Esophagus squamous epithelium (tissue), 5 donors: Measurements from ENCODE around the gene SLC23A3. TPM values are rescaled to one million over a fixed set of nuclear protein-coding genes. Genes with fewer than 3 reads are reported as not detected.
"Not testable (repeated sequence)": the region's sequence is repeated elsewhere in the genome, so short reads cannot be mapped to it uniquely, and the experiment has no call there.

Source experiments
- DNase-seq: peaks from one replicate; lab custom pipeline; 2025; lab: John Stamatoyannopoulos, UW
- H3K27ac ChIP-seq, 4 donors: fragments of 200-600 bp; sonication (generic); one replicate each; pipeline ENCODE4 v1.5.1; 2016 to 2019; ENCODE audit warnings: mild to moderate bottlenecking in 1 of 4
- H3K27me3 ChIP-seq, 4 donors: fragments of 200-600 bp; sonication (generic); 1 replicate in 3 of 4; 2 replicates in 1 of 4; pipeline versions ENCODE4 v1.5.1 to v1.6.0; 2017 to 2021; ENCODE audit warnings: antibody characterized with exemption in 1 of 4
- H3K36me3 ChIP-seq, 3 donors: fragments of 200-600 bp; sonication (generic); one replicate each; pipeline ENCODE4 v1.5.1; 2016 to 2019
- H3K4me1 ChIP-seq, 3 donors: fragments of 200-600 bp; sonication (generic); one replicate each; pipeline ENCODE4 v1.5.1; 2017 to 2019
- H3K4me3 ChIP-seq, 4 donors: fragments of 200-600 bp; sonication (generic); 1 replicate in 3 of 4; 2 replicates in 1 of 4; pipeline ENCODE4 v1.5.1; 2016 to 2019; ENCODE audit warnings: mild to moderate bottlenecking in 2 of 4, moderate library complexity in 1 of 4
- H3K9me3 ChIP-seq, 3 donors: fragments of 200-600 bp; sonication (generic); one replicate each; pipeline ENCODE4 v1.5.1; 2016 to 2019
- CTCF ChIP-seq, 6 experiments: fragments of 450-650 bp in 4 of 6; fragments of 200-600 bp in 2 of 6; sonication (generic) in 2 of 6; IDR thresholded peaks; one replicate each; pipeline ENCODE4 v1.5.1; 2016 to 2019; ENCODE audit warnings: antibody characterized with exemption in 6 of 6, mild to moderate bottlenecking in 4 of 6, moderate library complexity in 4 of 6
- POLR2A ChIP-seq, 4 donors: fragments of 450-650 bp; IDR thresholded peaks; one replicate each; pipeline ENCODE4 v1.6.1; 2017; ENCODE audit warnings: antibody characterized with exemption in 4 of 4, mild to moderate bottlenecking in 4 of 4, moderate library complexity in 3 of 4
- WGBS, 2 donors: methylation state at CpG; one replicate each; pipeline ENCODE4 v1.1.5; 2018; 5-methylcytosine and 5-hydroxymethylcytosine counted together
- intact Hi-C: fragments of 100-400 bp; cut with DNase I; formaldehyde crosslinking; loops from one replicate; pipeline ENCODE4 v1.15.0; 2022
- total RNA-seq, 4 donors: library from RNA; depleted of rRNA; stranded (reverse); fragments of >200 nt; gene quantifications; one replicate each; pipeline ENCODE4 v1.1.0, GENCODE V29; 2016
- donor health status: DM: yes; HTN: yes; CAD: no.

The SLC23A3 gene
- total RNA-seq, 4 donors from 2014 or later = 0.82 to 1.7 (median 1.3) TPM

GRCh38 chr2:219204425-219205164 lies 34.8 kb upstream of the SLC23A3 start:
- Histone ChIP-seq H3K27me3 (no peaks in the 10 kb centered on the region), H3K4me3 (no peak overlapping the region), H3K27ac (no peak overlapping the region), H3K4me1 (peaks cover 12 to 34% (median 14%) of the 10 kb centered on the region in 3 donors), H3K9me3 (no peaks in the 10 kb centered on the region), H3K36me3 (peaks cover 0 to 19% (median 9%) of the 10 kb centered on the region in 3 donors)
- DNase-seq = no peak
- intact Hi-C loops = no loop called here
- TF ChIP-seq POLR2A (IDR thresholded peaks at IDR 0.05) (no peak), CTCF (IDR thresholded peaks at IDR 0.05) (no peak)
- 86 to 94% methylated on average over 7 of the region's 7 CpGs for WGBS, 2 donors

DNA sequence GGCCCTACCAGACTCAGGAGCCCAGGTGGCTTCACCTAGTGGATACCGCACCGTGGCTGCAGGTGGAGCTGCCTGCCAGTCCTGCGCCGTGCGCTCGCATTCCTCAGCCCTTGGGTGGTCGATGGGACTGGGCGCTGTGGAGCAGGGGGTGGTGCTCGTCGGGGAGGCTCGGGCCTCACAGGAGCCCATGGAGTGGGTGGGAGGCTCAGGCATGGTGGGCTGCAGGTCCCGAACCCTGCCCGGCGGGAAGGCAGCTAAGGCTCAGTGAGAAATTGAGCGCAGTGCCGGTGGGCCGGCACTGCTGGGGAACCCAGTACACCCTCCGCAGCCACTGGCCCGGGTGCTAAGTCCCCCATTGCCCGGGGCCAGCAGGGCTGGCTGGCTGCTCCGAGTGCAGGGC lies 31.5 kb upstream of the SLC23A3 start:
- H3K9me3 ChIP-seq, H3K4me3 ChIP-seq, DNase-seq, H3K4me1 ChIP-seq, H3K36me3 ChIP-seq, H3K27me3 ChIP-seq, intact Hi-C loops, H3K27ac ChIP-seq: not testable (repeated sequence)
- no CpG with 5 or more reads among the region's 21 CpGs for WGBS, 2 donors

- WGBS, 2 donors = 68 to 75% methylated on average over 17 to 18 of the region's 26 CpGs
- H3K4me3 ChIP-seq, DNase-seq, H3K27me3 ChIP-seq, H3K36me3 ChIP-seq, H3K9me3 ChIP-seq, intact Hi-C loops, H3K4me1 ChIP-seq, H3K27ac ChIP-seq: not testable (repeated sequence)
These were observed 30.9 kb upstream of the SLC23A3 start for GRCh38 chr2:219200502-219201326.

DNA sequence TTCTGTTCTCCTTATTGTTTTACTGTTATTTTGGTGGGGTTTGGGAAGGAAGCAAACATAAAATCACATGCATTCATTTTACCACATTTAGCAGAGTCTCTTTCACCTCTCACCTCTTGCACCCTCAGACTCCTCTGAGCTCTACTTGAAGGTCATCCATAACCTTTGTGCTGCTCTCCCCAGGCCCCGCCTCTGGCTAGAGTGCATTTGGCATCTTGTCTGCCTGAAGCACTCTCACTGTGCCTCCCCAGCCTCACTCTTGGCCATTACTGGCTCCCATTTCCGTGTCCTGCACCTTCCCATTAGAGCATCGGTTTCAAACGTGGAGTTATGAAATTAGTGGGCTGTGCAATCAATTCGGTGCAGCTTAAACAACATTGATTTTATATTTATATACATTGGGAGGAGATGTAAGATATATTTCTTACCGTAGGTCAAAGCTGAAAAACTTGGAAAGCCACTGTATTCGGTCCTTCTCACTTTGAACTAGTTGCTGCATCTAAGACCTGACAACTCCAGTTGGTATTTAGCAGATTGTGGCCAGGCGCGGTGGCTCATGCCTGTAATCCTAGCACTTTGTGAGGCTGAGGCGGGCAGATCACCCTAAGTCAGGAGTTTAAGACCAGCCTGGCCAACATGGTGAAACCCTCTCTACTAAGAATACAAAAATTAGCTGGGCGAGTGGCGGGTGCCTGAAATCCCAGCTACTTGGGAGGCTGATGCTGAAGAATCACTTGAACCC lies 29.8 kb upstream of the SLC23A3 start:
- no peak overlapping the region for H3K4me3 ChIP-seq
- H3K36me3 ChIP-seq = no peaks in the 10 kb centered on the region
- no peak for DNase-seq
- peaks cover 0 to 6% (median 0%) of the 10 kb centered on the region in 4 donors for H3K27me3 ChIP-seq
- no peaks in the 10 kb centered on the region for H3K9me3 ChIP-seq
- intact Hi-C loops = no loop called here
- H3K27ac ChIP-seq = no peak overlapping the region
- TF ChIP-seq POLR2A (IDR thresholded peaks at IDR 0.05) (no peak), CTCF (IDR thresholded peaks at IDR 0.05) (no peak)
- 78% methylated on average over 11 to 12 of the region's 12 CpGs for WGBS, 2 donors
- H3K4me1 ChIP-seq = no peaks in the 10 kb centered on the region

DNA sequence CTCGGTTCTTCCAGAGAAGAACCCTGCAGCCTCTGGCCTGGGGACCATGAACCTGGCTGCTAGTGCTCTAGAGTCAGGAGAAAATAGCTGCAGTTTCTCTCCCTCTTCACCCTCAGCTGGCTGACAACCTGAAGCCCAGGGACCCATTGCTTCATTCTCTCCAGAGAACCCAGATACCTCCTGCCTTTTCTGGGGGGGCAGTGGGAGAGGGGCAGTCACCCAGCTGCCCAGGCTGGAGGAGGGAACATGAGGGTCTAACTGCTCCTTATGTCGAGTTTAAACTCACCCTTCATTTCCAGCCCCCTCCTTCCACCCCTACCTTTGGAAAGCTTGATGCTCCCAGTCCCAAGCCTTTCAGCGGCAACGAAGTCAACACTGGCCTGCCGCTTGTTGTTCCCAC lies 29.1 kb upstream of the SLC23A3 start:
- Histone ChIP-seq H3K9me3 (no peaks in the 10 kb centered on the region), H3K27ac (no peak overlapping the region), H3K4me1 (no peaks in the 10 kb centered on the region), H3K27me3 (peaks cover 0 to 6% (median 0%) of the 10 kb centered on the region in 4 donors), H3K36me3 (no peaks in the 10 kb centered on the region), H3K4me3 (no peak overlapping the region)
- no peak for DNase-seq
- WGBS, 2 donors = 64 to 76% methylated on average over 4 to 5 of the region's 5 CpGs
- TF ChIP-seq CTCF (IDR thresholded peaks at IDR 0.05) = no peak
- TF ChIP-seq POLR2A (IDR thresholded peaks at IDR 0.05) = no peak
- intact Hi-C loops = no loop called here
